OCI-M2 (cell line): Measurements from ENCODE around the gene BET1.
"Not testable (repeated sequence)": the region's sequence is repeated elsewhere in the genome, so short reads cannot be mapped to it uniquely, and the experiment has no call there.

Experiments used
- DNase-seq: peaks from one replicate; lab custom pipeline; 2025; ENCODE audit not compliant: unreplicated experiment; lab: John Stamatoyannopoulos, UW

BET1 gene

GRCh38 chr7:94004024-94004951, at the start of gene BET1:
BET1 (minus strand) TSS chr7:94004355; CDS start chr7:94004216, 139 bp downstream.
- DNase-seq: peak; percentile 84

GRCh38 chr7:94053532-94053931, 49.4 kb upstream of the BET1 start:
- DNase-seq: no peak

GRCh38 chr7:94052398-94053180, 48.4 kb upstream of the BET1 start:
- no peak for DNase-seq

GRCh38 chr7:94050046-94050445, 45.9 kb upstream of the BET1 start:
- DNase-seq: no peak

- no peak for DNase-seq
These were observed 45.5 kb upstream of the BET1 start for GRCh38 chr7:94049615-94050014.

- DNase-seq: no peak
These were observed 44.6 kb upstream of the BET1 start for GRCh38 chr7:94048755-94049154.

- no peak for DNase-seq
These were observed 43.8 kb upstream of the BET1 start for GRCh38 chr7:94047956-94048355.

GRCh38 chr7:94045581-94045980, 41.4 kb upstream of the BET1 start:
- DNase-seq: no peak

- DNase-seq: no peak
These were observed 40.7 kb upstream of the BET1 start for GRCh38 chr7:94044806-94045205.

GRCh38 chr7:94043299-94043698, 39.1 kb upstream of the BET1 start:
- no peak for DNase-seq

GRCh38 chr7:94042381-94042780, 38.2 kb upstream of the BET1 start:
- DNase-seq: no peak

GRCh38 chr7:94041529-94041928, 37.4 kb upstream of the BET1 start:
- DNase-seq: no peak

- DNase-seq: no peak
These were observed 36.1 kb upstream of the BET1 start for GRCh38 chr7:94040254-94040653.

- DNase-seq: no peak
These were observed 35.3 kb upstream of the BET1 start for GRCh38 chr7:94039368-94040035.

- DNase-seq: no peak
These were observed 27.7 kb upstream of the BET1 start for GRCh38 chr7:94031865-94032264.

GRCh38 chr7:94030634-94031033, 26.5 kb upstream of the BET1 start:
- no peak for DNase-seq

GRCh38 chr7:94029976-94030375, 25.8 kb upstream of the BET1 start:
- DNase-seq: no peak

GRCh38 chr7:94028768-94029167, 24.6 kb upstream of the BET1 start:
- no peak for DNase-seq

- DNase-seq: not testable (repeated sequence)
These were observed 22.5 kb upstream of the BET1 start for GRCh38 chr7:94026619-94027018.

- DNase-seq: no peak
These were observed 18.4 kb upstream of the BET1 start for GRCh38 chr7:94022550-94022949.

- no peak for DNase-seq
These were observed 12.6 kb upstream of the BET1 start for GRCh38 chr7:94016786-94017185.
